Peyer's patch (tissue), 4 donors: ENCODE data around the gene FCGR2B.
"Not testable (repeated sequence)": the region's sequence is repeated elsewhere in the genome, so short reads cannot be mapped to it uniquely, and the experiment has no call there.

ENCODE experiments used
- POLR2A ChIP-seq, 2 donors: fragments of 450-650 bp; IDR thresholded peaks; one replicate each; pipeline ENCODE4 v1.5.1; 2017; ENCODE audit warnings: antibody characterized with exemption in 2 of 2, mild to moderate bottlenecking in 2 of 2, moderate library complexity in 2 of 2
- TF ChIP-seq, protein P1 (sequence below), 6 experiments: fragments of 450-650 bp in 4 of 6; fragments of 200-600 bp in 2 of 6; sonication (generic) in 1 of 6; IDR thresholded peaks; one replicate each; pipeline ENCODE4 v1.5.1; 2017 to 2019; ENCODE audit warnings: antibody characterized with exemption in 6 of 6, mild to moderate bottlenecking in 3 of 6, moderate library complexity in 1 of 6

DNA sequence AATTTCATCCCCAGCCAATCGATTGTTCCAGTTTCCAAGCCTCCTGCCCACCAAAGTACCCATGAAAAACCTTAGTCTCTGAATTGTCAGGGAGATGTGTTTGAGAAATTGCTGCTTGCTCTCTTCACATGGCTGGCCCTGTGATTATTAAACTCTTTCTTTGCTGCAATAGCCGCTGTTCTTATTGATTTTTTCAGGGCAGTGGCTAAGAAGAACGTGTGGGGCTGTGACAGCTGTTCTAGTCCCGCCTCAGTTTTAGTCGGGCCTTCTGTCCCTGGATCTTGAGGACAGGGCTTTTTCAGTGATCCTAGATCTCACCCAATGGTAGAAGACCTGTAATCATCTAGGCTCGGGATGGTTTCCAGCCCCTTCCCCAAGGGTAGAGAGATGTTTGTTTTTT is 9.0 kb upstream of the FCGR2B start:
- TF ChIP-seq, protein P1, sequence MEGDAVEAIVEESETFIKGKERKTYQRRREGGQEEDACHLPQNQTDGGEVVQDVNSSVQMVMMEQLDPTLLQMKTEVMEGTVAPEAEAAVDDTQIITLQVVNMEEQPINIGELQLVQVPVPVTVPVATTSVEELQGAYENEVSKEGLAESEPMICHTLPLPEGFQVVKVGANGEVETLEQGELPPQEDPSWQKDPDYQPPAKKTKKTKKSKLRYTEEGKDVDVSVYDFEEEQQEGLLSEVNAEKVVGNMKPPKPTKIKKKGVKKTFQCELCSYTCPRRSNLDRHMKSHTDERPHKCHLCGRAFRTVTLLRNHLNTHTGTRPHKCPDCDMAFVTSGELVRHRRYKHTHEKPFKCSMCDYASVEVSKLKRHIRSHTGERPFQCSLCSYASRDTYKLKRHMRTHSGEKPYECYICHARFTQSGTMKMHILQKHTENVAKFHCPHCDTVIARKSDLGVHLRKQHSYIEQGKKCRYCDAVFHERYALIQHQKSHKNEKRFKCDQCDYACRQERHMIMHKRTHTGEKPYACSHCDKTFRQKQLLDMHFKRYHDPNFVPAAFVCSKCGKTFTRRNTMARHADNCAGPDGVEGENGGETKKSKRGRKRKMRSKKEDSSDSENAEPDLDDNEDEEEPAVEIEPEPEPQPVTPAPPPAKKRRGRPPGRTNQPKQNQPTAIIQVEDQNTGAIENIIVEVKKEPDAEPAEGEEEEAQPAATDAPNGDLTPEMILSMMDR (IDR thresholded peaks at IDR 0.05), result not testable (repeated sequence)
- TF ChIP-seq POLR2A (IDR thresholded peaks at IDR 0.05), result not testable (repeated sequence)
